ENCODE measurements around the gene PRMT5. TPM values are rescaled to one million over a fixed set of nuclear protein-coding genes. Genes with fewer than 3 reads are reported as not detected.
A peak's percentile ranks its signal among the peaks of the same experiment; 100 is the strongest.

The PRMT5 gene
- total RNA-seq, 4 donors from 2014 or later = 32.2 to 92.3 (median 43.4) TPM

DNA sequence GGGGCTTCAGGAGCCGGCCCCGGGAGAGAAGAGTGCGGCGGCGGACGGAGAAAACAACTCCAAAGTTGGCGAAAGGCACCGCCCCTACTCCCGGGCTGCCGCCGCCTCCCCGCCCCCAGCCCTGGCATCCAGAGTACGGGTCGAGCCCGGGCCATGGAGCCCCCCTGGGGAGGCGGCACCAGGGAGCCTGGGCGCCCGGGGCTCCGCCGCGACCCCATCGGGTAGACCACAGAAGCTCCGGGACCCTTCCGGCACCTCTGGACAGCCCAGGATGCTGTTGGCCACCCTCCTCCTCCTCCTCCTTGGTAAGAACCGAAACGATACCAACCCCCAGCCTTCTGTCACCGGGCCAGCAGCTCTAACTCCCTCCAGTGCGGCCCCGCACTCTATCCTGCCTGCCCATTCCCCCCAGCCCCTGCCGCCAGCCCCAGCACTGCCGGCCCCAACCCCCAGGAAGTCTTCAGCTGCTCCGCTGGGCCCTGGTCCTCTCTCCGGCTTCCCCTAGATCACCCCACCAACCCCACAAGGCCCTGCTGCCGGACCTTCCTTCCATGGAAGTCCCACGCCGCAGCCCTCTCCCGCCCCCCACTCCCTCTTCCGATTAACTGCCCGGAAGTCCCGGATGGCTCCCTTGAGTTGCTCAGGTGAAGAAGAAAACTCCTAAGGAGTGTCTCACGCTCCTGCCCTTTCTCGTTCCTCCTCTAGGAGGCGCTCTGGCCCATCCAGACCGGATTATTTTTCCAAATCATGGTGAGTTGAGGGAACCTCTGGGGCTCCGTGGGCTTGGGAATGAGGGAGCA is 56.9 kb downstream of the PRMT5 start:
- TF ChIP-seq POLR2A (IDR thresholded peaks at IDR 0.05) = peak; percentile 23
- peak; percentile 50 to 73 (median 64) for TF ChIP-seq POLR2AphosphoS5 (IDR thresholded peaks at IDR 0.05)
- TF ChIP-seq, protein P1, sequence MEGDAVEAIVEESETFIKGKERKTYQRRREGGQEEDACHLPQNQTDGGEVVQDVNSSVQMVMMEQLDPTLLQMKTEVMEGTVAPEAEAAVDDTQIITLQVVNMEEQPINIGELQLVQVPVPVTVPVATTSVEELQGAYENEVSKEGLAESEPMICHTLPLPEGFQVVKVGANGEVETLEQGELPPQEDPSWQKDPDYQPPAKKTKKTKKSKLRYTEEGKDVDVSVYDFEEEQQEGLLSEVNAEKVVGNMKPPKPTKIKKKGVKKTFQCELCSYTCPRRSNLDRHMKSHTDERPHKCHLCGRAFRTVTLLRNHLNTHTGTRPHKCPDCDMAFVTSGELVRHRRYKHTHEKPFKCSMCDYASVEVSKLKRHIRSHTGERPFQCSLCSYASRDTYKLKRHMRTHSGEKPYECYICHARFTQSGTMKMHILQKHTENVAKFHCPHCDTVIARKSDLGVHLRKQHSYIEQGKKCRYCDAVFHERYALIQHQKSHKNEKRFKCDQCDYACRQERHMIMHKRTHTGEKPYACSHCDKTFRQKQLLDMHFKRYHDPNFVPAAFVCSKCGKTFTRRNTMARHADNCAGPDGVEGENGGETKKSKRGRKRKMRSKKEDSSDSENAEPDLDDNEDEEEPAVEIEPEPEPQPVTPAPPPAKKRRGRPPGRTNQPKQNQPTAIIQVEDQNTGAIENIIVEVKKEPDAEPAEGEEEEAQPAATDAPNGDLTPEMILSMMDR (IDR thresholded peaks at IDR 0.05) = peak; percentile 92 to 99 (median 97)
- no peak for TF ChIP-seq EP300 (IDR thresholded peaks at IDR 0.05; ENCODE audit: low read depth)
- Histone ChIP-seq H3K4me3 (peak overlapping the region; percentile 61 to 89 (median 74)), H3K9me3 (no peaks in the 10 kb centered on the region), H3K27ac (peak overlapping the region; percentile 94 to 99 (median 98)), H3K36me3 (peaks cover 0 to 37% (median 22%) of the 10 kb centered on the region in 4 donors), H3K27me3 (no peaks in the 10 kb centered on the region), H3K4me1 (peaks cover 19 to 29% (median 23%) of the 10 kb centered on the region in 4 donors)
- peak; percentile 92 for DNase-seq
- in situ Hi-C loops (cut with MboI; ENCODE audit: low pct_ligation_motif_present in 1 of 4, low pct_unique_long_range_greater_than_20kb in 1 of 4, low sequenced_read_pairs in 3 of 4) (loop anchor here in 2 of 4 donors (25.0 kb wide), 1 partner anchor 310 kb away; no protein-coding TSS in a partner anchor), intact Hi-C loops (cut with DNase I; ENCODE audit: low total_unique reads) (loop anchor here (5.0 kb wide), 1 partner anchor 45 kb away; the partner anchor contains the start of gene RBM23)
- WGBS, 2 donors (ENCODE audit: low coverage in 1 of 2) = 1% methylated on average over 24 of the region's 45 CpGs; no CpG with 5 or more reads in 1 of the 2 donors

GRCh38 chr14:22871224-22872032 is 57.7 kb downstream of the PRMT5 start, which contains the start of gene LRP10:
Gene LRP10 (plus strand): TSS chr14:22871740. CDS start chr14:22872304, 564 bp downstream.
- in situ Hi-C loops (cut with MboI; ENCODE audit: low pct_ligation_motif_present in 1 of 4, low pct_unique_long_range_greater_than_20kb in 1 of 4, low sequenced_read_pairs in 3 of 4) (loop anchor here in 2 of 4 donors (25.0 kb wide), 1 partner anchor 309 kb away; no protein-coding TSS in a partner anchor), intact Hi-C loops (cut with DNase I; ENCODE audit: low total_unique reads) (loop anchor here (5.0 kb wide), 1 partner anchor 46 kb away; the partner anchor contains the start of gene RBM23)
- no peaks in the 10 kb centered on the region for H3K27me3 ChIP-seq
- peak; percentile 28 for TF ChIP-seq EP300 (IDR thresholded peaks at IDR 0.05; ENCODE audit: low read depth)
- peak; percentile 92 for TF ChIP-seq POLR2A (IDR thresholded peaks at IDR 0.05)
- TF ChIP-seq POLR2AphosphoS5 (IDR thresholded peaks at IDR 0.05) = peak; percentile 76 to 93 (median 86)
- TF ChIP-seq, protein P1 (IDR thresholded peaks at IDR 0.05) = no peak
- H3K4me1 ChIP-seq = peaks cover 19 to 29% (median 23%) of the 10 kb centered on the region in 4 donors
- peak within 1 kb of the TSS; percentile 61 to 89 (median 74) for H3K4me3 ChIP-seq
- H3K9me3 ChIP-seq = no peaks in the 10 kb centered on the region
- peak; percentile 96 for DNase-seq
- WGBS, 2 donors (ENCODE audit: low coverage in 1 of 2) = 0% methylated on average over 15 to 46 of the region's 50 CpGs
- peak within 1 kb of the TSS; percentile 94 to 99 (median 98) for H3K27ac ChIP-seq
- peaks cover 0 to 29% (median 18%) of the 10 kb centered on the region in 4 donors for H3K36me3 ChIP-seq

GRCh38 chr14:22870811-22871223 is 58.4 kb downstream of the PRMT5 start:
- peak overlapping the region; percentile 61 to 89 (median 74) for H3K4me3 ChIP-seq
- no peaks in the 10 kb centered on the region for H3K9me3 ChIP-seq
- no peak for DNase-seq
- in situ Hi-C loops (cut with MboI; ENCODE audit: low pct_ligation_motif_present in 1 of 4, low pct_unique_long_range_greater_than_20kb in 1 of 4, low sequenced_read_pairs in 3 of 4) (loop anchor here in 2 of 4 donors (25.0 kb wide), 1 partner anchor 309 kb away; no protein-coding TSS in a partner anchor), intact Hi-C loops (cut with DNase I; ENCODE audit: low total_unique reads) (loop anchor here (5.0 kb wide), 1 partner anchor 46 kb away; the partner anchor contains the start of gene RBM23)
- WGBS, 2 donors (ENCODE audit: low coverage in 1 of 2) = 0 to 3% methylated on average over 1 of the region's 1 CpG
- no peak for TF ChIP-seq EP300 (IDR thresholded peaks at IDR 0.05; ENCODE audit: low read depth)
- TF ChIP-seq, protein P1 (IDR thresholded peaks at IDR 0.05) = no peak
- TF ChIP-seq POLR2A (IDR thresholded peaks at IDR 0.05) = no peak
- TF ChIP-seq POLR2AphosphoS5 (IDR thresholded peaks at IDR 0.05) = no peak
- H3K36me3 ChIP-seq = peaks cover 0 to 23% (median 15%) of the 10 kb centered on the region in 4 donors
- peaks cover 19 to 33% (median 23%) of the 10 kb centered on the region in 4 donors for H3K4me1 ChIP-seq
- peak overlapping the region; percentile 94 to 99 (median 98) for H3K27ac ChIP-seq
- no peaks in the 10 kb centered on the region for H3K27me3 ChIP-seq

Other genes starting within 250 kb of the PRMT5 start
- gene OXA1L, start 162.7 kb downstream of the PRMT5 start, total RNA-seq = 100 to 1,000 TPM in 3 of 4 donors, 10 to 100 TPM in 1; 65.9 to 132 (median 106) TPM
- gene SLC7A7, start 113.9 kb downstream of the PRMT5 start, total RNA-seq = 10 to 100 TPM in 3 of 4 donors, under 1 TPM in 1; 1.00 to 67.0 (median 33.6) TPM
- 10 to 100 TPM in 2 of 4 donors, 1 to 10 TPM in 1, not detected in 1; 7.5 to 44.3 (median 23.8) TPM for gene MRPL52, start 99.5 kb downstream of the PRMT5 start, total RNA-seq
- gene MMP14, start 92.8 kb downstream of the PRMT5 start, total RNA-seq = 10 to 100 TPM; 59.5 to 91.6 (median 73.1) TPM
- 100 to 1,000 TPM in 3 of 4 donors, 10 to 100 TPM in 1; 88.8 to 232 (median 180) TPM for gene LRP10, start 57.6 kb downstream of the PRMT5 start, total RNA-seq
- 1 to 10 TPM in 2 of 4 donors, under 1 TPM in 1, not detected in 1; 0.27 to 5.2 (median 2.1) TPM for gene REM2, start 46.2 kb downstream of the PRMT5 start, total RNA-seq
- gene RBM23, start 10.2 kb downstream of the PRMT5 start, total RNA-seq = 100 to 1,000 TPM in 3 of 4 donors, 10 to 100 TPM in 1; 96.4 to 186 (median 114) TPM
- 10 to 100 TPM; 66.2 to 98.9 (median 85.1) TPM for gene HAUS4, start 27.7 kb upstream of the PRMT5 start, total RNA-seq
- gene AJUBA, start 53.2 kb upstream of the PRMT5 start, total RNA-seq = 1 to 10 TPM in 3 of 4 donors, not detected in 1; 1.8 to 5.2 (median 3.7) TPM
- gene C14orf93, start 80.8 kb upstream of the PRMT5 start, total RNA-seq = 10 to 100 TPM; 17.1 to 41.2 (median 23.9) TPM
- 10 to 100 TPM in 3 of 4 donors, 1 to 10 TPM in 1; 8.6 to 85.1 (median 42.5) TPM for gene PSMB5, start 105.5 kb upstream of the PRMT5 start, total RNA-seq
- gene PSMB11, start 112.8 kb upstream of the PRMT5 start, total RNA-seq = not detected
- gene CDH24, start 128.1 kb upstream of the PRMT5 start, total RNA-seq = 1 to 10 TPM; 1.2 to 6.0 (median 4.2) TPM
- gene ACIN1, start 165.8 kb upstream of the PRMT5 start, total RNA-seq = 100 to 1,000 TPM; 137 to 303 (median 222) TPM
- 10 to 100 TPM in 3 of 4 donors, 1 to 10 TPM in 1; 3.6 to 33.7 (median 32.0) TPM for gene C14orf119, start 166.1 kb upstream of the PRMT5 start, total RNA-seq
- gene CIROP, start 175.6 kb upstream of the PRMT5 start, total RNA-seq = not detected
- gene CEBPE, start 189.9 kb upstream of the PRMT5 start, total RNA-seq = not detected

Measured in transverse colon (tissue), 4 donors.